ENCODE measurements around the gene COL19A1.
"Not testable (repeated sequence)": the region's sequence is repeated elsewhere in the genome, so short reads cannot be mapped to it uniquely, and the experiment has no call there.

The COL19A1 gene

DNA sequence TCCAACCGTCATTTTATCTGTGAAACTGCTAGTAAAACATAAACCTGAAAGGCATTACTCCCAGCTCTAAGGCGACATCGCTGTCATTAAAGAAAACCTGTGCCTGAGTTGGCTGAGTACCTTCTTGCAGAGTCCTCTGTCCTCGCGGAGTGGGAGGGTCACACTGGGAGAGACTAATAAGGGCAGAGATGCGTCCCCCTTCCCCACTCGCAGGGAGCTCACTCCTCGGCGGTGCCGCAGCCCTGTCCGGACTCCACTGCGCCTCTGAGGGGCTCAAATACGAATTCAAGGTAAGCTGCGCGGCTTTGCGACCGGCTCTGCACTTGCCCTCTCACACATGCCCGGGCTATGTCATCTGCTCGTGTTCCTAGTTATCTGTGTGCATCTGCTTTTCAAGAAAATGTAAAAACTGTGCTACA is at the start of gene COL19A1:
Gene COL19A1, plus strand, starts transcription at position 206 of the 419 bp plus-strand sequence. CDS start 13,012 bp downstream, outside the sequence.
- no peak for DNase-seq (ENCODE audit: low read depth in 2 of 2)

DNA sequence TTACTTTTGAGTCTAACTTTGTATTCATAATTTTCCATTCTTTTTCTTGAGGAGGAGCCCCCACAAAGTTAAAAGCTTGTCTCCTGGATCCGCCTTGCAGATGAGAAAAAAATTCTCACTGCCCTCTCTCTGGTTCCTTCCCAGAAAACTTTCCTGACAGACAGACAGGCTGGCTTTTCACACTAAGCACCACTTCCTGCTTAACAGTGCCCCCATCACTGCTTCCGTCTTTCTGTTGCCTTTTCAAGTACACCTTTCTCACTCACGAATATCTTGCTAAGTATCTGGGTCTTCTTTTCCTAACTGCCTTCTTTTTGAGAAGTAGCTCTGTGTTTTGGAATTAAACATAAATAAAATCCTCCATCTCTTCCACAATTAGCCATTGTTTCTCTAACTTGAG is 49.8 kb upstream of the COL19A1 start:
- no peak for DNase-seq (ENCODE audit: low read depth in 2 of 2)

GRCh38 chr6:69817358-69817757 is 49.0 kb upstream of the COL19A1 start:
- no peak for DNase-seq (ENCODE audit: low read depth in 2 of 2)

DNA sequence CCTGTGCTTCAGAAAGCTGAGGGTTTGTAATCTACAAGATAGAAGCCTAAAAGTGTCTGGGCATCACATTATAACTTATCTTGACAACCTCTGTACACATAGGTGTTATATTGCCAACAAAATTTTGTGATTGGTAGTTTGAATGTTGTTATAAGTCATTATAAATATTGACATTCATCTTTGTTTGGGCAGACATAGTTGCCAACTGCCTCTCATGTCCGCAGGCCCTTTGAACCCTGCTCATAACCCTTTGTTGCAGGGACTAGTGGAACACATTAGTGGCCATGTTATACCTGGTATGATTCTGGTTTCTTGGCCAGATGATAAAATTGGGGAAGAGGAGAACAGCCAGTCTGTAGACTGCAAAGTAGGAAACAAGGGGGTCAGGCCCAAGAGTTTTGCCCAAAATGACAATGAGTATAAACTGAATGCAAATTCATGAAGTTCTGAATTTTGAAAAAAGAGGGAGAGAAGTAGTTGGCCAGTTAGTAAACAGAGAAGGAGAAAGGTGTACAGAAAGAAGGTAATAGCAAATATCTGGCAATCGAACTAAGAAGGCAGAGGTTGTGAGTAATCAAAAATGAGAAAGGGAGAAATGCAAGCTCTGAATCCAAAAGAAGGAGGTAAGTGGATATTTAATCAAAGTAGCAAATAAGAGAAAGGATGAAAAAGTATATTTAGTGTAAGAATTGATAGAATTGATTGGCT is 48.0 kb upstream of the COL19A1 start:
- no peak for DNase-seq (ENCODE audit: low read depth in 2 of 2)

DNA sequence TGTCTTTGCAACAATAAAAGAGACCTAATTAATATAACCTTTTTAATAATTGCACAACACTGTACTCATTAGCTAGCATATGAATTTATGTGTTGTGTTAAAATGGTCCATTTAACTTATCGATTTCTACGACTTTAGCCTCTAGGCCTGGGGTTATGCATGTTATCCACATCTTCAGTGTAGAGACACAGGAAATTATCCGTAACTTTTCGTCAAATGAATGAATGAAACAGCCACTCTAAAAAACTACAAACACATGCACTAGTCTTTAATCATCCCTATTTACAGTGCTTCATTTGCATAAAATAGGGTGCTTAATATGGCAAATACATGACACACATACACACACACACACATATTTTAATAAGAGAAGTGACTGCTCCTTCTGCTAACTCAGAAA is 47.2 kb upstream of the COL19A1 start:
- DNase-seq (ENCODE audit: low read depth in 2 of 2) = no peak

DNA sequence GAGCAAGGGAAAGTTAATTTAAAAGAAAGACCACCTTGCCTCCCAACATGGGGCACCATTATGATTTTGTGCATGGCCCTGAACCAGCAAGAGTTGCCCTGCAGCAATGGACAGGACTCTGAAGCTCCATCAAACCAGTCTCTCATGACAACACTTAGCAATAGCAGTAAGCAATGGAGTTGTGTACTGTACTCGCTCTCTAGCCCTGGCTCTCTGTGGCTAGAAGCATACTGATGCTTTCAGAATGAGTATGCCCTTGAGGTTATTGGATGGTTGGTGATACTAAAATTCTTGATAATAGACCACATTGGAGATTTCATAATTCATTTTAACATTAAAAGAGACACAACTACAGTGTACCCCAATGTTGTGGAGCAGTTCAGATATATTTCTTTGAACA is 46.3 kb upstream of the COL19A1 start:
- DNase-seq (ENCODE audit: low read depth in 2 of 2) = no peak

- DNase-seq (ENCODE audit: low read depth in 2 of 2) = no peak
Measured at GRCh38 chr6:69820438-69820837, 45.9 kb upstream of the COL19A1 start.

GRCh38 chr6:69824355-69824754 is 42.0 kb upstream of the COL19A1 start:
- not testable (repeated sequence) for DNase-seq (ENCODE audit: low read depth in 2 of 2)

DNA sequence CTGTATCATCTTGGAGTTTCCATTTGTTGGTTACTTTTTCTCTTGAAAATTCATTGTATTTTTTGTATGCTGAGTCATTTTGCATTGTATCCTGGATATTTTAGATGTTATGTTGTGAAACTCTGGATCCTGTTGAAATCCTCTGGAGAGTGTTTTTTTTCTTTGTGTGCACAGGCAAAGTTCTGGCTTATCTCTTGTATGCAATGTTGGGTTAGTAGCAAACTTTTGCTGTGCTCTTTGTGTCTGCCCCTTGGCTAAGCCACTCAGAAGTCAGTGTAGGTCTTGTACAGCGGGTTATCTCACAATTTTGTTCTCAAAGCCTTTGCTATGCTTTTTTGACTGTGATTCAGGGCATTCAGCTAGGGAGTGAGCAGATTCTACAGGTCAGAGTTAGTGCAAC is 40.5 kb upstream of the COL19A1 start:
- DNase-seq (ENCODE audit: low read depth in 2 of 2) = no peak

- no peak for DNase-seq (ENCODE audit: low read depth in 2 of 2)
Measured at GRCh38 chr6:69827276-69827893, 39.0 kb upstream of the COL19A1 start.

DNA sequence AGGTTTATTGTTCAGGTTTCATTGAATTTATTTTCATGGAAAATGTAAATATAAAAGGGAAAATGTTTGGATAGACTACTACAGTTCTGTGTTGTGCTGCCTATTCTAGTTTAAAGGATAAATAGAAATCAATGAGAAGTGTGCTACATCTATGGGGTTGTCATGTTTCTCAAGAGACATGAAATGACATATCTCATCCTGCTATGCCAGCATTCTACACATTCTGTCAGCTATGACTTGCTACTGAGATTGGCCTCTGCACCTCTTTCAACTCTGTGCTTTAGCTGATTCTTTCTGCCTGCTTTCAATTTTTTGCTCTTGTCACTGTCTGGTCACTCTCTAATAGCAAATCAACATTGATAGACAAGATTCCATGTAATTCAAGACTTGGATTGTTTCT is 33.8 kb upstream of the COL19A1 start:
- DNase-seq (ENCODE audit: low read depth in 2 of 2) = no peak

DNA sequence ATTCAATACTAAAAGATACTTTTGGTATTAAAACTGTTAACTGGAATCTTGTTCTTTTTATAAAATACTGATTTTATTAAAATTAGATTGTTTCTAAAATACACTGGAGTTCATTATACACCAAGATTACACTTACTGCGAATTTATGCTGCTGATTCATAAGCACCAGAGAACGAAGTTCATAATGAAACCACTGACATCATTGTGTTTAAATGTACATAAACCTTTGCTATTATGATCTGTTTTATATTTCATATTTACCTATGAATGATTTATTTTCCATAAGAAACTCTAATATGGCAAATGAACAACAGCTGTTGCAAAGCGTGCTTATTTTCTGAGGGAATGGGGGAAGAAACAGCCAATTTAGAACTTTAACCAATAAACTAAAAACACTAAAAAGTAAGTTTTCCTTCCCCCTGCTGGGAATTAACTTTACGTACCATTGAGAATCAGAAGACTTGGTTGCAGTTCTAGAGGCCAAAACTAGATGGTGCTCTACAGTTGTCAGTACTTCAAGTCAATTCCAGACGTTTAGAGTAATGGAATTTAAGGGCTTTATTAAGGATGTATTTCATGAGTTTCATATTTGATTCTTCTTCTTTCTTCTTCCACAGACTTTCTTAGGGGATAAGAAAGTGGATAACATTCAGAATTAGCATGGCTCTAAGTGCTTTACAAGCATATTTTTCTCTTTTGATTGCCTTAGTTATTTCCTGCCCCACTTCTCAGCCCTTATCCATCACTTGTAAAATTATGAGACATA is 30.8 kb upstream of the COL19A1 start:
- DNase-seq (ENCODE audit: low read depth in 2 of 2) = no peak

DNA sequence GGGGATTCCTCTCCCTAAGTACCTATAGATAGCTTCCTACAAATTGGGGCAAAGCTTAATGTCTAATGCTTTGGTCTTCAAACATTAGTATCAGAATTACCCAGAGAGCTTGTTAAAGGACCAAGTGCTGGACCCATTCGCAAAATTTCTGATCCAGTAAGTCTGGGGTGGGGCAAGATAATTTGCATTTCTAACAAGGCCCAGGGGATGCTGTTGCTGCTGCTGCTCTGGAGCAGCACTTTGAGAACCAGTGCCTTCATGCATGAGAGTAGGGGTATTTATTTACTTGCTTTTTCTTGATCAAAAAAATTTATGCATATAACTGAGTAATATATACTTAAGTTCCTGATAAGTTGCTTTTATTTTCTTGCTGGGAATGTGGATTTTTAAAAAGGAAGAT is 24.5 kb upstream of the COL19A1 start:
- no peak for DNase-seq (ENCODE audit: low read depth in 2 of 2)

DNA sequence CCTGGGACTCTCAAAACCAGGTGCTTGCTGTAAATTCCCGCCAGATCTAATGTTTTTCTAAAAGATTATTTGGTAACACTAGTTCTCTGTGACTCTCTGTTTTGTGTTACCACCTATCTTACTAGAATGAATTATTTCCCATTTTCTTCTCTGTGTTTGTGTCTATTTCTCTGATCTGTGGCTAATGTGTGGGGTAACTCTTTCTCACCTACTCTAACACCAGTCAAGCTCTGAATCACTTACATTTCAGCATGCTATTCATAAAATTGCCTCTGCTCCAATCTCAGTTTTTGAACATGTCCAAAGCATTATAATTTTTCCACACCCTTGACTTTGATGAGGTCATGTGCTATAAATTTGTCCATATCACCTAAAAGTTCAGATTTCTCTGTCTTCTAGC is 23.2 kb upstream of the COL19A1 start:
- no peak for DNase-seq (ENCODE audit: low read depth in 2 of 2)

GRCh38 chr6:69846312-69846711 is 20.0 kb upstream of the COL19A1 start:
- DNase-seq (ENCODE audit: low read depth in 2 of 2) = no peak

DNA sequence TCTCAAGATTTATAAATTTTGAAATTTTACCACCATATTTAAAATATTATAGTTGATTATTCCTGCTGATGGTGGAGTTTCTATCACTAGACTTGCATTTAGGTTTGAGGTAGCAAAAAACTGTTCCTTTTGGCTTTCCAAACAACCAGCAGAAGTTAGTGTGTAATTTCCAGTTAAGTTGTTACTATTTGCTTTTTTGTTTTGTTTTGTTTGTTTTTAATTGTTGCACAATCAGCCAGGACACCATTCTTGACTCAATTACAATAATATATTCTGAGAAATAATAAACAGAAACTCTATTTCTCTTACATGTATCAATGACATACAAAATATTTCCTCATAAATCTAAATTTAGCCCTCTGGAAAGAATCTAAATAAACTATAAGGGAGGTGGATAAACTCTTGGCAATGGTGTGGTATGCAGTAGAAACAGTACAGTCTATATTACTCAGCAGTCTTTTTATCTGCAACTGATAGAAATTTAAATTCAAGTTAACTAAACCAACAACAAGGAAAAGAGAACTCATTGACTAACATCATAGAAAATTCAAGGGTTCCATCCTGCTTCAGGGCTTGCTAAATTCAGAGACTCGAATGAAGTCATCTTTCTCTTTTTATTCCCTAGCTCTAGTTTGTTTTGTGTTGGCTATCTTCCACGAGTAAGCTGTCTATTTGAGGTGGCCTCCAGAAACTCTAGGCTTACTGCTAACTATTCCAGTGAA is 19.4 kb upstream of the COL19A1 start:
- no peak for DNase-seq (ENCODE audit: low read depth in 2 of 2)

DNA sequence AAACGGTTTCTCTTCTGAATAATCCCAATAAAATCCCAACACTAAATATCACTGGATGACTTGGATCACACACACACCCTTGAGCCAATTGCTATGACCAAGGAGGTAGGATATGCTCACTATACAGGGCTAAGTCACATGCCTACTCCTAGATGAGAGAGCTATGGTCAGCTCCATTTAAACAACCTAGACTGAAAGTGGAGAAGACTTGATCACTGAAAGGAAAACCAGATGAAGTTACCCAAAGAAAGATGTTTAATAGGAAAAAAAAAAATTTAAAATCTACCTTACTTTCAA is 18.9 kb upstream of the COL19A1 start:
- no peak for DNase-seq (ENCODE audit: low read depth in 2 of 2)

GRCh38 chr6:69848552-69848951 is 17.8 kb upstream of the COL19A1 start:
- no peak for DNase-seq (ENCODE audit: low read depth in 2 of 2)

GRCh38 chr6:69852706-69853105 is 13.7 kb upstream of the COL19A1 start:
- no peak for DNase-seq (ENCODE audit: low read depth in 2 of 2)

DNA sequence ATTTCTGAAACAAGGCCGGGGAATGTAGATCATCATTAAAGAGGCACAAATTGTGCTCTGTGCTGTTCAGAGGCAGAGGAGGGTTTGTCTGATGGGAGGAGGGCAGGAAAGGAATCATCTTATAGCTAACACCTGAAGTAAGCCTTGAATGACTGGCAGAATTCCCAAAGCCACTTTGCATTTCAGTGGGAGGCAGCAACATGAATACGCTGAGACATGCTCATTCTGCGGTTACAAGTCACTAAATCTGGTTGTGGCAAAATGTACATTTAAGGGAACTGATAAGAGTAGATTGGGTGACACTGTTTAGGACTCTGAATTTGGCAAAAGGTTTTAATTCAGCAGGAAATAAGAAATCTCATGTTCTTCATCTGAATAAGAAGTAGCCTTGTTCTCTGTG is 4.4 kb upstream of the COL19A1 start:
- DNase-seq (ENCODE audit: low read depth in 2 of 2) = no peak

DNA sequence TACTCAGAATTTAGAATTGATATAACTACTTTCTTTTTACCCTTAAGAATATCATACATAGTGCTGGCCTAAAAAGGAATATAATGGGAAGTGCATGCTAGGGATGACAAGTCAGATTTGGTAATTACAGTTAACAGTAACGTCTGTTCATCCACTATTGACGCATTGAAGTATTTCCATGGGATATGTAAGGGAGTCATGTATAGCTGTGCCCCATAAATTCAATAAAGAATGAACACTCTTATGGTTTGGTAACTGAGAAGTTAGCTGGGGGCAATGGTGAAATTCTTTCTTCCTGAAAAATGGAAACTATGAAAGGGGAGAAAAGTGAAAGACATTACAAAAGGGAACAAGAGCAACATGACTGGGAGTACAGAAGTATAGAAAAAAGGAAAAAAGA is 2.6 kb upstream of the COL19A1 start:
- DNase-seq (ENCODE audit: low read depth in 2 of 2) = no peak

GRCh38 chr6:69865126-69865525 is 1.2 kb upstream of the COL19A1 start:
- DNase-seq (ENCODE audit: low read depth in 2 of 2) = no peak

Measured in stimulated activated CD8-positive, alpha-beta memory T cell treated with anti-CD3 and anti-CD28 coated beads, Interleukin-15, amount 100 ng/mL, for 48 hours (primary cell).